GM23338 (cell line): ENCODE results near the gene CACNA2D3. TPM values are rescaled to one million over a fixed set of nuclear protein-coding genes. Genes with fewer than 3 reads are reported as not detected.

ENCODE experiments used
- ATAC-seq: fragments of 200-7000 bp; cut with Tn5 transposase; 3 replicates; pipeline ENCODE4 v1.9.1; 2020
- DNase-seq: peaks from one replicate; pipeline ENCODE4 v3.0.0-alpha.2; 2015; ENCODE audit warnings: low spot score
- H2AFZ ChIP-seq: fragments of 200-600 bp; sonication (generic); 2 replicates; pipeline ENCODE4 v1.8.0; 2016; ENCODE audit warnings: antibody characterized with exemption, mild to moderate bottlenecking, moderate library complexity
- H3F3A ChIP-seq: fragments of 200-600 bp; sonication (generic); replicated peaks from 2 replicates; pipeline ENCODE4 v1.8.0; 2017; ENCODE audit warnings: antibody characterized with exemption, mixed run types, low read depth
- H3K27ac ChIP-seq: fragments of 200-600 bp; sonication (generic); 2 replicates; pipeline ENCODE4 v1.6.1; 2016; ENCODE audit warnings: low read depth
- H3K27me3 ChIP-seq: fragments of 200-600 bp; sonication (generic); 2 replicates; pipeline ENCODE4 v1.8.0; 2016; ENCODE audit warnings: mild to moderate bottlenecking, mixed run types, moderate library complexity; ENCODE audit not compliant: insufficient read depth
- H3K36me3 ChIP-seq: fragments of 200-600 bp; sonication (generic); 2 replicates; pipeline ENCODE4 v1.8.0; 2016; ENCODE audit warnings: mild to moderate bottlenecking; ENCODE audit not compliant: insufficient read depth
- H3K4me1 ChIP-seq: fragments of 200-600 bp; sonication (generic); 2 replicates; pipeline ENCODE4 v1.8.0; 2016; ENCODE audit warnings: mild to moderate bottlenecking, moderate library complexity; ENCODE audit not compliant: insufficient read depth
- H3K4me2 ChIP-seq: fragments of 200-600 bp; sonication (generic); 2 replicates; pipeline ENCODE4 v1.7.1; 2017; ENCODE audit warnings: mixed run types
- H3K4me3 ChIP-seq: fragments of 200-600 bp; sonication (generic); 2 replicates; pipeline ENCODE4 v1.6.1; 2016; ENCODE audit warnings: mixed run types
- H3K79me2 ChIP-seq: fragments of 200-600 bp; sonication (generic); replicated peaks from 2 replicates; pipeline ENCODE4 v1.8.0; 2017; ENCODE audit warnings: mild to moderate bottlenecking; ENCODE audit not compliant: insufficient read depth
- H3K9me2 ChIP-seq: fragments of 200-600 bp; sonication (generic); 2 replicates; pipeline ENCODE4 v1.8.0; 2017; ENCODE audit not compliant: insufficient read depth
- H4K20me1 ChIP-seq: fragments of 200-600 bp; sonication (generic); replicated peaks from 2 replicates; pipeline ENCODE4 v1.8.0; 2017; ENCODE audit warnings: mild to moderate bottlenecking; ENCODE audit not compliant: insufficient read depth
- H3K27ac Mint-ChIP-seq: 2 replicates; pipeline ENCODE4 v1.8.0; 2020; ENCODE audit warnings: inconsistent platforms, mild to moderate bottlenecking, moderate library complexity, mixed read lengths
- H3K27me3 Mint-ChIP-seq: 3 replicates; pipeline ENCODE4 v1.8.0; 2022; ENCODE audit warnings: low read depth, mild to moderate bottlenecking, moderate library complexity, mixed read lengths, inconsistent platforms; ENCODE audit not compliant: insufficient read depth, poor library complexity
- H3K36me3 Mint-ChIP-seq: 3 replicates; pipeline ENCODE4 v1.8.0; 2021; ENCODE audit warnings: low read depth, mild to moderate bottlenecking, inconsistent platforms, moderate library complexity, mixed read lengths
- H3K4me1 Mint-ChIP-seq: 3 replicates; pipeline ENCODE4 v1.8.0; 2020; ENCODE audit warnings: mild to moderate bottlenecking, inconsistent platforms, mixed read lengths
- H3K4me3 Mint-ChIP-seq: 3 replicates; pipeline ENCODE4 v1.8.0; 2021; ENCODE audit warnings: moderate library complexity, mild to moderate bottlenecking, inconsistent platforms, mixed read lengths
- H3K9me3 Mint-ChIP-seq: 3 replicates; pipeline ENCODE4 v1.8.0; 2020; ENCODE audit warnings: moderate library complexity, mild to moderate bottlenecking, inconsistent platforms, mixed read lengths
- CREB1 ChIP-seq: fragments of 250-450 bp; sonication (Bioruptor Pico); IDR thresholded peaks from 2 replicates; pipeline ENCODE4 v1.5.0; 2020; ENCODE audit warnings: low read depth, mild to moderate bottlenecking, moderate library complexity
- CTCF ChIP-seq, 2 experiments: fragments of 200-600 bp in 1 of 2; sonication (generic) in 1 of 2; conservative IDR thresholded peaks; 2 replicates each; pipeline versions ENCODE4 v1.5.1 to v1.6.1; 2016 to 2017; ENCODE audit warnings: antibody characterized with exemption in 2 of 2, low read depth in 2 of 2, mild to moderate bottlenecking in 2 of 2, moderate library complexity in 1 of 2
- ETS1 ChIP-seq: IDR thresholded peaks from 2 replicates; pipeline ENCODE4 v1.6.1; 2016; ENCODE audit warnings: antibody characterized with exemption
- EZH2 ChIP-seq: fragments of 200-600 bp; sonication (generic); IDR thresholded peaks from one replicate; pipeline ENCODE4 v1.8.0; 2017; ENCODE audit warnings: antibody characterized with exemption, mild to moderate bottlenecking, low read depth; ENCODE audit not compliant: unreplicated experiment
- EZH2phosphoT487 ChIP-seq: fragments of 200-600 bp; sonication (generic); IDR thresholded peaks from one replicate; pipeline ENCODE4 v1.8.1; 2018; ENCODE audit warnings: antibody characterized with exemption; ENCODE audit not compliant: unreplicated experiment
- JUNB ChIP-seq: IDR thresholded peaks from one replicate; pipeline ENCODE4 v1.6.1; 2016; ENCODE audit warnings: antibody characterized with exemption; ENCODE audit not compliant: unreplicated experiment
- NANOG ChIP-seq: IDR thresholded peaks from 2 replicates; pipeline ENCODE4 v1.6.1; 2016; ENCODE audit warnings: antibody characterized with exemption, borderline replicate concordance
- POLR2AphosphoS5 ChIP-seq: IDR thresholded peaks from 2 replicates; pipeline ENCODE4 v1.6.1; 2016; ENCODE audit warnings: antibody characterized with exemption, low read depth
- REST ChIP-seq: IDR thresholded peaks from one replicate; pipeline ENCODE4 v1.6.1; 2018; ENCODE audit warnings: antibody characterized with exemption; ENCODE audit not compliant: unreplicated experiment
- STAT1 ChIP-seq: IDR thresholded peaks from one replicate; pipeline ENCODE4 v1.6.1; 2016; ENCODE audit warnings: antibody characterized with exemption; ENCODE audit not compliant: unreplicated experiment
- ZNF114 ChIP-seq: fragments of 250-450 bp; sonication (Bioruptor Pico); IDR thresholded peaks from 2 replicates; pipeline ENCODE4 v1.5.0; 2020; ENCODE audit warnings: mild to moderate bottlenecking, moderate library complexity
- ZNF331 ChIP-seq: fragments of 250-450 bp; sonication (Bioruptor Pico); IDR thresholded peaks from 2 replicates; pipeline ENCODE4 v1.5.0; 2020; ENCODE audit warnings: low read depth, mild to moderate bottlenecking, moderate library complexity
- ZNF462 ChIP-seq: fragments of 250-450 bp; sonication (Bioruptor Pico); IDR thresholded peaks from 2 replicates; pipeline ENCODE4 v1.5.0; 2020; ENCODE audit warnings: mild to moderate bottlenecking, moderate library complexity
- polyA plus RNA-seq: library from polyadenylated mRNA; unstranded; fragments of >200 nt; fragmentation: Nextera tagmentation; extraction: Ambion mirVana; gene quantifications from 2 replicates; pipeline ENCODE4 v1.2.1, GENCODE V29; 2016
- total RNA-seq: library from RNA; depleted of rRNA; stranded (reverse); fragments of >200 nt; shearing (Covaris generic); gene quantifications from 2 replicates; pipeline ENCODE4 v1.2.3, GENCODE V29; 2014

CACNA2D3 gene
- total and polyA plus RNA-seq, 2 experiments from 2014 or later, result 2.2 to 2.3 TPM

GRCh38 chr3:54653456-54654195 lies 531.3 kb downstream of the CACNA2D3 start:
- Mint-ChIP-seq H3K4me3 (no peak overlapping the region), H3K9me3 (no peaks in the 10 kb centered on the region), H3K4me1 (peaks cover 28% of the 10 kb centered on the region), H3K27ac (no peak overlapping the region), H3K36me3 (peaks cover 49% of the 10 kb centered on the region), H3K27me3 (peaks cover 6% of the 10 kb centered on the region)
- ATAC-seq (peak; percentile 60; the same call in 2 of the 3 replicates), DNase-seq (no peak)
- H3K4me2 ChIP-seq, result no peak overlapping the region
- peaks cover 7% of the 10 kb centered on the region for H3K79me2 ChIP-seq
- H4K20me1 ChIP-seq, result no peaks in the 10 kb centered on the region
- H3K4me3 ChIP-seq, result no peak overlapping the region
- no peaks in the 10 kb centered on the region for H3K27me3 ChIP-seq
- peaks cover 15% of the 10 kb centered on the region for H3K9me2 ChIP-seq
- no peaks in the 10 kb centered on the region for H3K36me3 ChIP-seq
- H2AFZ ChIP-seq, result no peak overlapping the region
- no peak overlapping the region for H3K27ac ChIP-seq
- no peaks in the 10 kb centered on the region for H3F3A ChIP-seq
- H3K4me1 ChIP-seq, result peaks cover 5% of the 10 kb centered on the region
- no peak for TF ChIP-seq EZH2phosphoT487
- no peak; a peak in 1 of 4 replicates for TF ChIP-seq CTCF (conservative IDR thresholded peaks at IDR 0.05; ENCODE audit: low read depth in 2 of 2)
- TF ChIP-seq EZH2, result no peak
- TF ChIP-seq POLR2AphosphoS5, result no peak
- TF ChIP-seq STAT1, result no peak
- TF ChIP-seq ZNF331 (CRISPR knock-in tag), result no peak
- TF ChIP-seq ETS1, result no peak
- no peak for TF ChIP-seq CREB1 (CRISPR knock-in tag)
- no peak for TF ChIP-seq ZNF462 (CRISPR knock-in tag)
- TF ChIP-seq REST, result no peak
- no peak for TF ChIP-seq NANOG
- TF ChIP-seq ZNF114 (CRISPR knock-in tag), result no peak
- no peak for TF ChIP-seq JUNB
